Parathyroid adenoma (tissue), 2 donors: ENCODE measurements around the gene MRPL55.

Source experiments
- H2AFZ ChIP-seq: fragments of 300-600 bp; sonication (generic); one replicate; pipeline ENCODE4 v1.7.0; 2017; ENCODE audit warnings: antibody characterized with exemption, mild to moderate bottlenecking
- H3K27ac ChIP-seq: fragments of 300-600 bp; sonication (generic); one replicate; pipeline ENCODE4 v1.7.0; 2017
- H3K27me3 ChIP-seq: fragments of 300-600 bp; sonication (generic); one replicate; pipeline ENCODE4 v1.7.0; 2017; ENCODE audit warnings: low read length; ENCODE audit not compliant: control insufficient read depth, insufficient read depth
- H3K36me3 ChIP-seq: fragments of 300-600 bp; sonication (generic); one replicate; pipeline ENCODE4 v1.7.0; 2017; ENCODE audit warnings: low read length; ENCODE audit not compliant: control insufficient read depth, insufficient read depth
- H3K4me1 ChIP-seq: fragments of 300-600 bp; sonication (generic); one replicate; pipeline ENCODE4 v1.7.0; 2017; ENCODE audit warnings: control low read depth
- H3K4me2 ChIP-seq: fragments of 300-600 bp; sonication (generic); one replicate; pipeline ENCODE4 v1.7.0; 2017; ENCODE audit warnings: low read length
- H3K4me3 ChIP-seq: fragments of 300-600 bp; sonication (generic); one replicate; pipeline ENCODE4 v1.7.0; 2017; ENCODE audit warnings: low read depth, low read length
- H3K79me2 ChIP-seq: fragments of 300-600 bp; sonication (generic); one replicate; pipeline ENCODE4 v1.7.0; 2017; ENCODE audit warnings: control low read depth
- H3K9ac ChIP-seq: fragments of 300-600 bp; sonication (generic); one replicate; pipeline ENCODE4 v1.7.0; 2017; ENCODE audit warnings: mild to moderate bottlenecking
- H3K9me3 ChIP-seq: fragments of 300-600 bp; sonication (generic); one replicate; pipeline ENCODE4 v1.7.0; 2017; ENCODE audit warnings: low read length; ENCODE audit not compliant: control insufficient read depth
- TF ChIP-seq, protein P1 (sequence below): fragments of 300-600 bp; sonication (generic); IDR thresholded peaks from one replicate; pipeline ENCODE4 v1.7.0; 2017; ENCODE audit warnings: antibody characterized with exemption, mild to moderate bottlenecking
- donor health status: primary hyperparathyroidism.

Gene MRPL55

DNA sequence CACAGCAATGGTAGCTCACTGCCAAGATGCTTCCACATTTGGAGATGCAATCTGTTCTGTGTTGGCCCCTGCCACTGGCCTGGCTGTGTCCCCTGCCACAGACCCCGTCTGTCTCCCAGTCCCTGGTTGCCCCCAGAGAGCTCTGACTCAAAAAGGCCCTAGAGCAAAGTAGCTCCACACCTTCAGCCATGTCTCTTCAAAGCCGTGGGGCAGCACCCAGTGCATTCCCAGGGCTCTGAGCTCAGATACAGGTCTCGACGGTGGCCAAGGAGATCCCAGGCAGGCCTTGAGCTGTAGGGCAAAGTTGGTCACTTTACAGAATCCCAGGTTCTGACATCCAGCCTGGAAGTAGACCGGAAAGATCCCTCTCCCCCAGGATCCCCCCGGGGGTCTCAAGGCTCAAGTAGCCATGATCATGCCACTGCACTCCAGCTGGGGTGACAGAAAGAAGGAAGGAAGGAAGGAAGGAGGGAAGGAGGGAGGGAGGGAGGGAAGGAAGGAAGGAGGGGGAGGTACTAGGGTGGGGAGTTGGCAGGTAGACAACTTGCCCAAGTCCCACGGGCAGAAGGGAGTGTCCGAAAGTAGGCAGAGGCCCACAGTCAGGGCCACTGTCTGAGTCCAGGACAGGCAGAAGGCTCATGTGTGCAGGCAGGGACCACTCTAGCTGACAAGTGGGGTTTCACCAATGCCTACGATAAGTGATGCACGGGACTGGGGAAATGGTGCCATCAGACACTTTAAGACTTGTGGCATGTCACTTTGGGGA lies 31.4 kb downstream of the MRPL55 start:
- Histone ChIP-seq H3K4me2 (no peak overlapping the region), H3K9ac (no peak overlapping the region), H3K4me3 (no peak overlapping the region), H3K36me3 (no peaks in the 10 kb centered on the region), H3K27ac (no peak overlapping the region), H3K9me3 (no peaks in the 10 kb centered on the region), H2AFZ (no peak overlapping the region), H3K4me1 (no peaks in the 10 kb centered on the region), H3K27me3 (no peaks in the 10 kb centered on the region), H3K79me2 (no peaks in the 10 kb centered on the region)
- TF ChIP-seq, protein P1, sequence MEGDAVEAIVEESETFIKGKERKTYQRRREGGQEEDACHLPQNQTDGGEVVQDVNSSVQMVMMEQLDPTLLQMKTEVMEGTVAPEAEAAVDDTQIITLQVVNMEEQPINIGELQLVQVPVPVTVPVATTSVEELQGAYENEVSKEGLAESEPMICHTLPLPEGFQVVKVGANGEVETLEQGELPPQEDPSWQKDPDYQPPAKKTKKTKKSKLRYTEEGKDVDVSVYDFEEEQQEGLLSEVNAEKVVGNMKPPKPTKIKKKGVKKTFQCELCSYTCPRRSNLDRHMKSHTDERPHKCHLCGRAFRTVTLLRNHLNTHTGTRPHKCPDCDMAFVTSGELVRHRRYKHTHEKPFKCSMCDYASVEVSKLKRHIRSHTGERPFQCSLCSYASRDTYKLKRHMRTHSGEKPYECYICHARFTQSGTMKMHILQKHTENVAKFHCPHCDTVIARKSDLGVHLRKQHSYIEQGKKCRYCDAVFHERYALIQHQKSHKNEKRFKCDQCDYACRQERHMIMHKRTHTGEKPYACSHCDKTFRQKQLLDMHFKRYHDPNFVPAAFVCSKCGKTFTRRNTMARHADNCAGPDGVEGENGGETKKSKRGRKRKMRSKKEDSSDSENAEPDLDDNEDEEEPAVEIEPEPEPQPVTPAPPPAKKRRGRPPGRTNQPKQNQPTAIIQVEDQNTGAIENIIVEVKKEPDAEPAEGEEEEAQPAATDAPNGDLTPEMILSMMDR: no peak

DNA sequence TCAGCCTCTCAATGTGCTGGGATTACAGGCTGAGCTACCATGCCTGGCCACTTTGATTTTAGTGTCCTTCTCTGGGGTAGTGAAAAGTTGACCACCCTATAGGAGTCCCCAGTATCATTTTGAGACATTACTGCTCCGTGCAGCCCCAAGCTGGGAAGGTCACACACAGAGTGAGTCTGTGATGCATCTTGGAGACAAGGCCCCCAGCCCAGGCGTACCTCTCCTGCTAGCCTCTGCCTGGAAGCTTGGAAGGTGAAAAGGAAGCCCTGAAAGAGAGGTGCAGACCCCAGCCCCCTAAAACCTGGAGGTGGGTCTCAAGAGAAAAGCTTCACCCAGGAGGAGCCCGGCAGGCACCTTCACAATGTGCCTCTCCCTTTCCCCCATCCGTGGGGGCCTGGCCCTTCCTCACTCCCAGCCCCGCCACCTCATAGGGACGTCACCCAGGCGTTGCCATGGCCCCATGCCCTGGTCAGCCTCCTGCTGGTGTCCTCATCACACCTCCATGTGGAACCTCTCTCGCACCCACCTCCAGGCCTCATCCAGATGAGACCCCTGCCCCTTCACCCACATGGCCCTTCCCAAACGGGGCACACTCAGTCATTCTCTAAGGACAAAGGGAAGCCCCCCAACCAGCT lies 32.2 kb downstream of the MRPL55 start:
- no peak overlapping the region for H3K9ac ChIP-seq
- no peaks in the 10 kb centered on the region for H3K36me3 ChIP-seq
- TF ChIP-seq, protein P1: no peak

DNA sequence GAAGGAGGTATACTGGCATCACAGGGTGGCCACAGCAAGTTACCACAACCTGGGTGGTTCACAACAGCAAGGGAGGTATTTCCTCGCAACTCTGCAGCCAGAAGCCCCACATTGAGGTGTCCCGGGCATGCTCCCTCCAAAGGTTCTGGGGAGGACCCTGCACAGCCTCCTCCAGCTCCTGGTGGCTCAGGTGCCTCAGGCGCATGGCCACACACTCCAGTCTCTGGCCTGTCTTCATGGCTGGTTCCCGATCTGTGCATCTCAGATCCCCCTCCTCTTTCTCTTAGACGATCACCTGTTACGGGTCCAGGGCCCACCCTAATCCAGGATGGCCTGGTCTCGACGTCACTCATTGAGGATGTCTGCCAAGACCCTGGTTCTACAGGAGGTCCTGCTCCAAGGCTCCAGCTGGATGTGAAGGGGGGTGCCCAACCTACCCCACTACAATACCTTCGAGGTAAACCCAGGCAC lies 33.3 kb downstream of the MRPL55 start:
- no peaks in the 10 kb centered on the region for H3K4me1 ChIP-seq
- no peak overlapping the region for H3K4me2 ChIP-seq
- H3K36me3 ChIP-seq: no peaks in the 10 kb centered on the region
- H3K27ac ChIP-seq: no peak overlapping the region
- no peak overlapping the region for H2AFZ ChIP-seq
- H3K9me3 ChIP-seq: no peaks in the 10 kb centered on the region
- H3K4me3 ChIP-seq: no peak overlapping the region
- TF ChIP-seq, protein P1: no peak
- no peaks in the 10 kb centered on the region for H3K27me3 ChIP-seq
- H3K9ac ChIP-seq: no peak overlapping the region
- no peaks in the 10 kb centered on the region for H3K79me2 ChIP-seq

More for the DNA sequence above, 32.2 kb downstream of the MRPL55 start:
- H3K4me2 ChIP-seq: no peak overlapping the region
- H3K4me1 ChIP-seq: no peaks in the 10 kb centered on the region
- H3K4me3 ChIP-seq: no peak overlapping the region
- H3K9me3 ChIP-seq: no peaks in the 10 kb centered on the region
- no peaks in the 10 kb centered on the region for H3K79me2 ChIP-seq
- H3K27me3 ChIP-seq: no peaks in the 10 kb centered on the region
- no peak overlapping the region for H2AFZ ChIP-seq
- no peak overlapping the region for H3K27ac ChIP-seq

DNA sequence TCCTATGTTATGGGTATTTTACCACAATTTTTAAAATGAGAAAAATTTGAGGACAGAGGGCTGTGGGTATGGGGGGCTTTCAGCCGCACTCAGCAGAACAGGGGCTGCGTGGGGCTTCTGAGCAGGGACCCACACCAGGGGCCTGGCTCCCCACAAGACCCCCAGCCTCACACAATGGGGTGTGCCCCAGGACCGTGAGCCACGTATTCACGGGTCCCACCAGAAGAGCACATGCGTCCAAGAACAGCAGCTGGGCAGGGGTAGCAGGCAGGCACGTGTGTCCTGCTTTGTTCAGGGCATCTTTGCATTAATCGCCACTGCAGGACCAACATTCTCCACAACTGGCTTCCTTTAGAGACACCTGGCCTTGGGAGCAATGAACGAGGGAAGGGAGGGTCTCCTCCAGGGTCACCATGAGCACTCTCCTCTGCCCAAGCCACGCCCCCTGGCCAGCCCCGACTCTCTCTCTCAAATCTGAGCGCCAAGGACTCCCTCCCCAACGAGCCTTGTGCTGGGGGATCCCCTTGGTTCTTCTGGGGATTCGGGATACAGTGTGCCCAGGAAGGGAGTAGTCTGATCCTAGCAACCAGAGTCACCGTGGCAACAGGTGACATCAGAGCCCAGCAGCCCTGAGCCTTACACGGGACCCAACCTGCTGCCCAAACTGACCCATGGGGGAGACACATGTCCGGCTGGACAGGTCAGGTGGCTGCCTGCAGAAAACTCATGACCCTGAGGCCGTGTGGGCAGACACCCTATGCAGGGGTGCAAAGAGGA lies 34.0 kb downstream of the MRPL55 start:
- no peaks in the 10 kb centered on the region for H3K9me3 ChIP-seq
- no peak overlapping the region for H3K4me3 ChIP-seq
- H3K9ac ChIP-seq: no peak overlapping the region
- no peaks in the 10 kb centered on the region for H3K79me2 ChIP-seq
- no peak overlapping the region for H2AFZ ChIP-seq
- H3K27me3 ChIP-seq: no peaks in the 10 kb centered on the region
- H3K27ac ChIP-seq: no peak overlapping the region
- no peaks in the 10 kb centered on the region for H3K4me1 ChIP-seq
- H3K36me3 ChIP-seq: no peaks in the 10 kb centered on the region
- no peak overlapping the region for H3K4me2 ChIP-seq
- TF ChIP-seq, protein P1: no peak
